Measurements from ENCODE around the gene CSTF2T. TPM values are rescaled to one million over a fixed set of nuclear protein-coding genes. Genes with fewer than 3 reads are reported as not detected.

The CSTF2T gene
- total RNA-seq, 1 experiment from 2014 or later = 27.5 TPM

- DNase-seq (ENCODE audit: low spot score) (no peak), ATAC-seq (no peak)
- H3K4me1 Mint-ChIP-seq = peaks cover 8% of the 10 kb centered on the region
- H3K27ac Mint-ChIP-seq = no peak overlapping the region
- no peaks in the 10 kb centered on the region for H3K36me3 Mint-ChIP-seq
- H3K4me3 Mint-ChIP-seq = no peak overlapping the region
- H3K27me3 Mint-ChIP-seq (ENCODE audit: low read depth) = no peaks in the 10 kb centered on the region
- POLR2A ChIA-PET = no interaction called here
- no peak for TF ChIP-seq FOXP1 (CRISPR knock-in tag; IDR thresholded peaks at IDR 0.05; ENCODE audit: borderline replicate concordance)
- no peak for TF ChIP-seq ETV6 (CRISPR knock-in tag; IDR thresholded peaks at IDR 0.05)
- TF ChIP-seq ZBTB21 (CRISPR knock-in tag; IDR thresholded peaks at IDR 0.05; ENCODE audit: borderline replicate concordance) = no peak
- TF ChIP-seq, protein P1, sequence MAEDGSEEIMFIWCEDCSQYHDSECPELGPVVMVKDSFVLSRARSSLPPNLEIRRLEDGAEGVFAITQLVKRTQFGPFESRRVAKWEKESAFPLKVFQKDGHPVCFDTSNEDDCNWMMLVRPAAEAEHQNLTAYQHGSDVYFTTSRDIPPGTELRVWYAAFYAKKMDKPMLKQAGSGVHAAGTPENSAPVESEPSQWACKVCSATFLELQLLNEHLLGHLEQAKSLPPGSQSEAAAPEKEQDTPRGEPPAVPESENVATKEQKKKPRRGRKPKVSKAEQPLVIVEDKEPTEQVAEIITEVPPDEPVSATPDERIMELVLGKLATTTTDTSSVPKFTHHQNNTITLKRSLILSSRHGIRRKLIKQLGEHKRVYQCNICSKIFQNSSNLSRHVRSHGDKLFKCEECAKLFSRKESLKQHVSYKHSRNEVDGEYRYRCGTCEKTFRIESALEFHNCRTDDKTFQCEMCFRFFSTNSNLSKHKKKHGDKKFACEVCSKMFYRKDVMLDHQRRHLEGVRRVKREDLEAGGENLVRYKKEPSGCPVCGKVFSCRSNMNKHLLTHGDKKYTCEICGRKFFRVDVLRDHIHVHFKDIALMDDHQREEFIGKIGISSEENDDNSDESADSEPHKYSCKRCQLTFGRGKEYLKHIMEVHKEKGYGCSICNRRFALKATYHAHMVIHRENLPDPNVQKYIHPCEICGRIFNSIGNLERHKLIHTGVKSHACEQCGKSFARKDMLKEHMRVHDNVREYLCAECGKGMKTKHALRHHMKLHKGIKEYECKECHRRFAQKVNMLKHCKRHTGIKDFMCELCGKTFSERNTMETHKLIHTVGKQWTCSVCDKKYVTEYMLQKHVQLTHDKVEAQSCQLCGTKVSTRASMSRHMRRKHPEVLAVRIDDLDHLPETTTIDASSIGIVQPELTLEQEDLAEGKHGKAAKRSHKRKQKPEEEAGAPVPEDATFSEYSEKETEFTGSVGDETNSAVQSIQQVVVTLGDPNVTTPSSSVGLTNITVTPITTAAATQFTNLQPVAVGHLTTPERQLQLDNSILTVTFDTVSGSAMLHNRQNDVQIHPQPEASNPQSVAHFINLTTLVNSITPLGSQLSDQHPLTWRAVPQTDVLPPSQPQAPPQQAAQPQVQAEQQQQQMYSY (CRISPR knock-in tag; IDR thresholded peaks at IDR 0.05) = no peak
- no peak for TF ChIP-seq RELA (CRISPR knock-in tag; IDR thresholded peaks at IDR 0.05; ENCODE audit: borderline replicate concordance)
- no peak for TF ChIP-seq ZNF138 (CRISPR knock-in tag; conservative IDR thresholded peaks at IDR 0.05)
- TF ChIP-seq ZNF396 (CRISPR knock-in tag; IDR thresholded peaks at IDR 0.05; ENCODE audit: borderline replicate concordance) = no peak
- no peak for TF ChIP-seq AR (CRISPR knock-in tag; IDR thresholded peaks at IDR 0.05)
- no peak for TF ChIP-seq NR1H2 (CRISPR knock-in tag; IDR thresholded peaks at IDR 0.05)
- TF ChIP-seq ESRRA (CRISPR knock-in tag; IDR thresholded peaks at IDR 0.05; ENCODE audit: borderline replicate concordance) = no peak
- TF ChIP-seq OVOL2 (CRISPR knock-in tag; IDR thresholded peaks at IDR 0.05; ENCODE audit: borderline replicate concordance) = no peak
- TF ChIP-seq HMGA2 (CRISPR knock-in tag; IDR thresholded peaks at IDR 0.05) = no peak
- TF ChIP-seq, protein P2, sequence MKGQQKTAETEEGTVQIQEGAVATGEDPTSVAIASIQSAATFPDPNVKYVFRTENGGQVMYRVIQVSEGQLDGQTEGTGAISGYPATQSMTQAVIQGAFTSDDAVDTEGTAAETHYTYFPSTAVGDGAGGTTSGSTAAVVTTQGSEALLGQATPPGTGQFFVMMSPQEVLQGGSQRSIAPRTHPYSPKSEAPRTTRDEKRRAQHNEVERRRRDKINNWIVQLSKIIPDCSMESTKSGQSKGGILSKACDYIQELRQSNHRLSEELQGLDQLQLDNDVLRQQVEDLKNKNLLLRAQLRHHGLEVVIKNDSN (CRISPR knock-in tag; IDR thresholded peaks at IDR 0.05) = no peak
- TF ChIP-seq ZNF317 (CRISPR knock-in tag; IDR thresholded peaks at IDR 0.05; ENCODE audit: borderline replicate concordance, low read depth) = no peak
- no peak for TF ChIP-seq NFATC4 (CRISPR knock-in tag; IDR thresholded peaks at IDR 0.05)
- TF ChIP-seq MAX (CRISPR knock-in tag; IDR thresholded peaks at IDR 0.05) = no peak
- no peak for TF ChIP-seq ZNF232 (CRISPR knock-in tag; IDR thresholded peaks at IDR 0.05)
- H3K9me3 Mint-ChIP-seq = peaks cover 1% of the 10 kb centered on the region
- CTCF ChIA-PET = no interaction called here
Observed at GRCh38 chr10:51666456-51666855, 32.9 kb downstream of the CSTF2T start.

- no peak for DNase-seq (ENCODE audit: low spot score)
- CTCF ChIA-PET = no interaction called here
- POLR2A ChIA-PET = no interaction called here
- TF ChIP-seq ZNF219 (CRISPR knock-in tag; IDR thresholded peaks at IDR 0.05; ENCODE audit: borderline replicate concordance) (no peak), ZNF416 (CRISPR knock-in tag; IDR thresholded peaks at IDR 0.05) (no peak), ZNF396 (CRISPR knock-in tag; IDR thresholded peaks at IDR 0.05; ENCODE audit: borderline replicate concordance) (no peak), MYBL2 (CRISPR knock-in tag; IDR thresholded peaks at IDR 0.05) (no peak), NR2C2 (CRISPR knock-in tag; IDR thresholded peaks at IDR 0.05) (no peak), ZNF121 (CRISPR knock-in tag; IDR thresholded peaks at IDR 0.05) (no peak), OVOL2 (CRISPR knock-in tag; IDR thresholded peaks at IDR 0.05; ENCODE audit: borderline replicate concordance) (no peak), GABPB1 (CRISPR knock-in tag; IDR thresholded peaks at IDR 0.05) (no peak)
- TF ChIP-seq, protein P3, sequence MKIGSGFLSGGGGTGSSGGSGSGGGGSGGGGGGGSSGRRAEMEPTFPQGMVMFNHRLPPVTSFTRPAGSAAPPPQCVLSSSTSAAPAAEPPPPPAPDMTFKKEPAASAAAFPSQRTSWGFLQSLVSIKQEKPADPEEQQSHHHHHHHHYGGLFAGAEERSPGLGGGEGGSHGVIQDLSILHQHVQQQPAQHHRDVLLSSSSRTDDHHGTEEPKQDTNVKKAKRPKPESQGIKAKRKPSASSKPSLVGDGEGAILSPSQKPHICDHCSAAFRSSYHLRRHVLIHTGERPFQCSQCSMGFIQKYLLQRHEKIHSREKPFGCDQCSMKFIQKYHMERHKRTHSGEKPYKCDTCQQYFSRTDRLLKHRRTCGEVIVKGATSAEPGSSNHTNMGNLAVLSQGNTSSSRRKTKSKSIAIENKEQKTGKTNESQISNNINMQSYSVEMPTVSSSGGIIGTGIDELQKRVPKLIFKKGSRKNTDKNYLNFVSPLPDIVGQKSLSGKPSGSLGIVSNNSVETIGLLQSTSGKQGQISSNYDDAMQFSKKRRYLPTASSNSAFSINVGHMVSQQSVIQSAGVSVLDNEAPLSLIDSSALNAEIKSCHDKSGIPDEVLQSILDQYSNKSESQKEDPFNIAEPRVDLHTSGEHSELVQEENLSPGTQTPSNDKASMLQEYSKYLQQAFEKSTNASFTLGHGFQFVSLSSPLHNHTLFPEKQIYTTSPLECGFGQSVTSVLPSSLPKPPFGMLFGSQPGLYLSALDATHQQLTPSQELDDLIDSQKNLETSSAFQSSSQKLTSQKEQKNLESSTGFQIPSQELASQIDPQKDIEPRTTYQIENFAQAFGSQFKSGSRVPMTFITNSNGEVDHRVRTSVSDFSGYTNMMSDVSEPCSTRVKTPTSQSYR (CRISPR knock-in tag; IDR thresholded peaks at IDR 0.05) = no peak
Observed at GRCh38 chr10:51663086-51663485, 36.3 kb downstream of the CSTF2T start.

More at GRCh38 chr10:51663086-51663485, 36.3 kb downstream of the CSTF2T start:
- Mint-ChIP-seq H3K27me3 (ENCODE audit: low read depth) (no peaks in the 10 kb centered on the region), H3K4me1 (peaks cover 6% of the 10 kb centered on the region), H3K9me3 (no peaks in the 10 kb centered on the region), H3K36me3 (no peaks in the 10 kb centered on the region), H3K4me3 (no peak overlapping the region), H3K27ac (no peak overlapping the region)
- ATAC-seq = no peak

Measured in WTC11 (cell line).